ENCODE measurements around the gene BCAS4.

Gene BCAS4

GRCh38 chr20:50868509-50869495 is 73.9 kb downstream of the BCAS4 start:
- H3K4me3 ChIP-seq (ENCODE audit: control insufficient read depth, low read depth, low read length) = no peak overlapping the region
- TF ChIP-seq CTCF (IDR thresholded peaks at IDR 0.05; ENCODE audit: control insufficient read depth, insufficient read depth, low read depth, low read length, missing control alignments) = no peak
- no peak for DNase-seq (ENCODE audit: low read depth)

GRCh38 chr20:50870561-50871161 is 75.8 kb downstream of the BCAS4 start:
- TF ChIP-seq CTCF (IDR thresholded peaks at IDR 0.05; ENCODE audit: control insufficient read depth, insufficient read depth, low read depth, low read length, missing control alignments) = no peak
- H3K4me3 ChIP-seq (ENCODE audit: control insufficient read depth, low read depth, low read length) = no peak overlapping the region
- DNase-seq (ENCODE audit: low read depth) = no peak

- no peak overlapping the region for H3K4me3 ChIP-seq (ENCODE audit: control insufficient read depth, low read depth, low read length)
- no peak for TF ChIP-seq CTCF (IDR thresholded peaks at IDR 0.05; ENCODE audit: control insufficient read depth, insufficient read depth, low read depth, low read length, missing control alignments)
- no peak for DNase-seq (ENCODE audit: low read depth)
Observed at GRCh38 chr20:50872560-50873425, 77.9 kb downstream of the BCAS4 start.

GRCh38 chr20:50873585-50873984 is 78.7 kb downstream of the BCAS4 start:
- DNase-seq (ENCODE audit: low read depth) = no peak
- no peak for TF ChIP-seq CTCF (IDR thresholded peaks at IDR 0.05; ENCODE audit: control insufficient read depth, insufficient read depth, low read depth, low read length, missing control alignments)
- no peak overlapping the region for H3K4me3 ChIP-seq (ENCODE audit: control insufficient read depth, low read depth, low read length)

GRCh38 chr20:50874111-50874757 is 79.4 kb downstream of the BCAS4 start:
- DNase-seq (ENCODE audit: low read depth) = no peak
- H3K4me3 ChIP-seq (ENCODE audit: control insufficient read depth, low read depth, low read length) = no peak overlapping the region
- TF ChIP-seq CTCF (IDR thresholded peaks at IDR 0.05; ENCODE audit: control insufficient read depth, insufficient read depth, low read depth, low read length, missing control alignments) = no peak

All from AG09309 (cell line).